ENCODE results near the gene SLC12A5. TPM values are rescaled to one million over a fixed set of nuclear protein-coding genes. Genes with fewer than 3 reads are reported as not detected.

SLC12A5 gene
- total and polyA plus RNA-seq, 9 of the 15 experiments (the other 6 are each of a cell fraction or from before 2014, with no cell fraction given), result 0.36 to 7.5 (median 2.1) TPM

GRCh38 chr20:46102940-46103339 is 73.9 kb downstream of the SLC12A5 start:
- no peak overlapping the region for H3K9ac ChIP-seq (ENCODE audit: insufficient read depth in 1 of 2, low read depth in 2 of 2, low read length in 2 of 2)
- H3K4me2 ChIP-seq (ENCODE audit: insufficient read depth, low read length), result no peak overlapping the region
- intact Hi-C loops (cut with micrococcal nuclease), result no loop called here
- H3K79me2 ChIP-seq (ENCODE audit: control insufficient read depth, insufficient read depth, low read length), result no peaks in the 10 kb centered on the region
- H3K9me1 ChIP-seq (ENCODE audit: control insufficient read depth, insufficient read depth, low read length), result no peaks in the 10 kb centered on the region
- DNase-seq (ENCODE audit: extremely low read depth in 1 of 4, low spot score in 3 of 4), result no peak
- ATAC-seq, result no peak
- in situ Hi-C loops (cut with MboI), result no loop called here
- ChIA-PET POLR2A (interaction anchor here (0.7 kb wide), 1 partner anchor 1255 kb away, joined by 3 read pairs; no protein-coding TSS in a partner anchor), CTCF (ENCODE audit: low intra/inter-chr PET ratio) (no interaction called here)
- H3K4me1 ChIP-seq (replicated peaks in 1 of 2; ENCODE audit: control insufficient read depth in 2 of 2, insufficient read depth in 2 of 2, low read length in 2 of 2), result peaks cover 0 to 6% of the 10 kb centered on the region in 2 experiments; a peak in 1 of 5 replicates
- TF ChIP-seq ATF1 (CRISPR knock-in tag; IDR thresholded peaks at IDR 0.05), result no peak
- TF ChIP-seq ATF1 (tag; IDR thresholded peaks at IDR 0.05), result peak; percentile 28; the same call in 1 of the 2 replicates
- TF ChIP-seq ATF3 (IDR thresholded peaks at IDR 0.05), result peak; percentile 44; the same call in 1 of the 2 replicates
- TF ChIP-seq ATF3 (CRISPR knock-in tag; conservative IDR thresholded peaks at IDR 0.05), result no peak
- TF ChIP-seq ATF7 (IDR thresholded peaks at IDR 0.05), result peak; percentile 35; the same call in 1 of the 2 replicates
- TF ChIP-seq ZNF655 (CRISPR knock-in tag; IDR thresholded peaks at IDR 0.05), result no peak
- no peaks in the 10 kb centered on the region for H3K36me3 ChIP-seq (ENCODE audit: control insufficient read depth, insufficient read depth, low read length)
- BruUV-seq (replicated peaks), result no TSS peak
- H3K27ac ChIP-seq (ENCODE audit: extremely low read depth, low read depth, low read length), result no peak overlapping the region
- FAIRE-seq, result no peak
- H3K9me3 ChIP-seq (replicated peaks; ENCODE audit: control insufficient read depth, insufficient read depth, low read depth, low read length), result no peaks in the 10 kb centered on the region; the same call in 1 of the 2 replicates
- no peaks in the 10 kb centered on the region for H4K20me1 ChIP-seq (replicated peaks; ENCODE audit: control insufficient read depth, insufficient read depth, low read length)
- H3K4me3 ChIP-seq, result no peak overlapping the region
- H3K27me3 ChIP-seq (ENCODE audit: control insufficient read depth in 2 of 2, insufficient read depth in 2 of 2, low read length in 2 of 2), result peaks cover 38 to 46% of the 10 kb centered on the region in 2 experiments
- 10% methylated on average over 3 of the region's 3 CpGs for WGBS (ENCODE audit: insufficient coverage, low coverage, missing lambda C conversion rate)
- no peak overlapping the region for H2AFZ ChIP-seq (ENCODE audit: low read depth, low read length)

All from K562 (cell line).